ENCODE data around the gene NEU4.
"Not testable (repeated sequence)": the region's sequence is repeated elsewhere in the genome, so short reads cannot be mapped to it uniquely, and the experiment has no call there.

Gene NEU4

DNA sequence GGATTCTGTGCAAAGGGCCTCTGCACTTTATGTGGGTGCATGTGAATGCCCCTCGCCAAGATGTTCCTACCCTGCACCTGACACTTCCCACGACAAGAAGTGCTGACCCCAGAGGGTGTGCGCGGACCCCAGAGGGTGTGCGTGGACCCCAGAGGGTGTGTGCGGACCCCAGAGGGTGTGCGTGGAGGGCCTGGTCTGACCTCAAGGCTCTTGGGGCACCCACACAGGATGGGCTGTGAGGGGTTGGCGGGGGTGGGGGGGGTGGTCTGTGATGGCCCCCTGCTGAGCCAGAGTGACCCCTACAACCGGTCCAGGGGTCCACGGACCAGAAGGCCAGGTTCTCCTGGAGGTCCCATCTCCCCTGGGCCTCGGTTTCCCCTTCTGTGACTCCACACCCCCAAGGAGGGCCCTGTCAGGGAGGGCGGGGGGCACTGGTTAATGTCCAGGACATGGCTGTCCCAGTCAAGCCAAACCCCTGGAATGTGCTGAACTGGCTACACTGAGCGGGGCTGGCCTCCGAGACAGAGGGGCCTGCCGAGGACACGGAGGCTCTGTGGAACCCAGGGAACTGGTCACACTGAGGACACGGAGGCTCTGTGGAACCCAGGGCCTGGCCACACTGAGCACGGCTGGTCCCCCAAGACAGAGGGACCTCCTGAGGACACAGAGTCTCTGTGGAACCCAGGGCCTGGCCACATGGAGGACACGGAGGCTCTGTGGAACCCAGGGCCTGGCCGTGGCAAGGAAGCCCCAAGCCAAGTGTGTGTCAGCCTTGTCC is 3.1 kb downstream of the NEU4 start:
- Mint-ChIP-seq H3K9me3 (no peaks in the 10 kb centered on the region), H3K36me3 (ENCODE audit: low read depth) (no peaks in the 10 kb centered on the region), H3K4me3 (no peak overlapping the region), H3K27me3 (peaks cover 2% of the 10 kb centered on the region), H3K4me1 (ENCODE audit: low read depth) (peaks cover 1% of the 10 kb centered on the region), H3K27ac (no peak overlapping the region)
- intact Hi-C loops (cut with micrococcal nuclease): no loop called here

DNA sequence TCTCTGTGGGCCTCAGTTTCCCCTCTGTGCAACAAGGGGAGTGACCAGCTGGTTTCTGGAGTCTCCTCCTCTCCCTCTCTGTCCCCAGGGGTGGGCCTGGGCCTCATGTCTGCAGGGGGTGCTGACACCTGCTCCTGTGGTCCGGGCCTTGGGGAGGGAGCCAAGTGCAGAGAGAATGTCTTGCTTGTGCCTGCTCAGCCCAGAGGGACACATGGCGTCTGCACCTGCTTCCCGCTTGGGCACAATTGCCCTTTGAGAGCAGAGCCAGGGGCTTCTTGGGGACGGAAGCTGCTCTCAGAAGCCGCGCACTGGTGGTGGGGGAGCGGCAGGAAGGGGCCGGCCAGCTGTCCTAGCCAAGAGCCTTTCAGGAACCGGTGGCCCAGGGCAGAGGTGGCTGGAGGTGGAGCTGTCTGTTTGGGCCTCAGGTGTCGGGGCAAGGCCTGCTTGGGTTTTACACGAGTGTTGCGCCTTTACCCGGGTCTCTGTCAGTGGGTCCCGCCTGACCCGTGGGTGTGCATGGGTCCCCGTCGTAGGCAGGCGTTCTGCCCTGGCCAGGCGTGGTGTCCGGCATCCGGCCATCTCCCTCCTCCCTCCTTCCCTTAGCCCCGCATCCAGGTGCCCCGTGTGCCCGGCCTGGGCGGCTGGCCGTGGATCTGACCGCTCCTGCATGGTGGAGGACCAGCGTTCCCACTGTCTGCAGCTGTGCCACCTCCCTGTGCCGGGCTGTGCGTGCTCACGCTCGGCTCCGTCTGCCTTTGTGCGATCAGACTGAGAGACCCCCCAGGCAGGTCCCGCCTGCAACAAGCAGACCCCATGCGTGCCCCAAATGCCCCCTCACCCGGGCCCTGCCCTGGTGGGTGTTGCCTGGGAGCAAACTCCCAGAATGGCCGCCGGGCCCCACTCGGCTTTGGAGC is 4.0 kb downstream of the NEU4 start:
- H3K9me3 Mint-ChIP-seq: no peaks in the 10 kb centered on the region
- H3K36me3 Mint-ChIP-seq (ENCODE audit: low read depth): no peaks in the 10 kb centered on the region
- peaks cover 2% of the 10 kb centered on the region for H3K27me3 Mint-ChIP-seq
- H3K27ac Mint-ChIP-seq: no peak overlapping the region
- H3K4me1 Mint-ChIP-seq (ENCODE audit: low read depth): peaks cover 10% of the 10 kb centered on the region
- intact Hi-C loops (cut with micrococcal nuclease): no loop called here
- H3K4me3 Mint-ChIP-seq: no peak overlapping the region

DNA sequence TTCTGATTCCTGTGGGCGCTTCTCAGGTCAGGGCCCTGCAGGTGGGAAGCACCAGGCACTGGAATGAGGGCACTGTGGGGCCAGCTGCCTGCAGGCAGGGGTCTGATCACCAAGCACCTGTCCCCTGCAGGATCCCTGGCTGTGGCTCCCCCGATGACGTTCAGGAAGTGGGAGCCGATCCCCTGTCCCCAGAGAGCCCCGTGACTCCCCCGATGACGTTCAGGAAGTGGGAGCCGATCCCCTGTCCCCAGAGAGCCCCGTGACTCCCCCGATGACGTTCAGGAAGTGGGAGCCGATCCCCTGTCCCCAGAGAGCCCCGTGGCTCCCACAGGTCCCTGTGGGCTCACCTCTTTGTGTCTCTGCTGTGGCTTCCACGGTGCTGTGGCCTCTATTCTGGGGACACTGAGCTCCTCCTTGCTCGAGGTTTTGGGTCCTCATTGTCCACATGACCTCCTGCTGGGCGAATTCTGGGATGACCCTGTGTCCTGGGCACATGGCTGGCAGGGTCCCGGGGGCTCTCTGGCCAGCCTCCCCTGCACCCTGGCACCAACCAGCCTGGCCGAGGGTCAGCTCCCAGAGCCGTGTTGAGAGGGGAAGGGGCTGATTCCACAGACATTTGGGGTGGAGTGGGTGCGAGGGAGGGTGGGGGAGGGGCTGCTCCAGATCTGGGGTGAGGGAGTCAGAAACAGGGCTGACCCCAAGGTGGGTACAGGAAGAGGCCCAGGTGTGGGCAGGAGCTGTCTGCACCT is 4.8 kb downstream of the NEU4 start:
- Mint-ChIP-seq H3K27ac (no peak overlapping the region), H3K36me3 (ENCODE audit: low read depth) (no peaks in the 10 kb centered on the region), H3K4me3 (no peak overlapping the region), H3K27me3 (peaks cover 5% of the 10 kb centered on the region), H3K4me1 (ENCODE audit: low read depth) (peaks cover 12% of the 10 kb centered on the region), H3K9me3 (no peaks in the 10 kb centered on the region)
- intact Hi-C loops (cut with micrococcal nuclease): no loop called here

DNA sequence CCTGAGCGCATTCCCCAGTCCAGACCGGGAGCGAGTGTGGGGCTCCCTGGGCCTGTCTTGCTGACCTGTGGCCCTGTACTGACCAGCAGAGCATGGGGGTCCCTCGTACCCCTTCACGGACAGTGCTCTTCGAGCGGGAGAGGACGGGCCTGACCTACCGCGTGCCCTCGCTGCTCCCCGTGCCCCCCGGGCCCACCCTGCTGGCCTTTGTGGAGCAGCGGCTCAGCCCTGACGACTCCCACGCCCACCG is 5.3 kb downstream of the NEU4 start:
- no peaks in the 10 kb centered on the region for H3K9me3 Mint-ChIP-seq
- no peaks in the 10 kb centered on the region for H3K36me3 Mint-ChIP-seq (ENCODE audit: low read depth)
- no peak overlapping the region for H3K27ac Mint-ChIP-seq
- intact Hi-C loops (cut with micrococcal nuclease): no loop called here
- peaks cover 12% of the 10 kb centered on the region for H3K4me1 Mint-ChIP-seq (ENCODE audit: low read depth)
- H3K4me3 Mint-ChIP-seq: no peak overlapping the region
- H3K27me3 Mint-ChIP-seq: peaks cover 5% of the 10 kb centered on the region

DNA sequence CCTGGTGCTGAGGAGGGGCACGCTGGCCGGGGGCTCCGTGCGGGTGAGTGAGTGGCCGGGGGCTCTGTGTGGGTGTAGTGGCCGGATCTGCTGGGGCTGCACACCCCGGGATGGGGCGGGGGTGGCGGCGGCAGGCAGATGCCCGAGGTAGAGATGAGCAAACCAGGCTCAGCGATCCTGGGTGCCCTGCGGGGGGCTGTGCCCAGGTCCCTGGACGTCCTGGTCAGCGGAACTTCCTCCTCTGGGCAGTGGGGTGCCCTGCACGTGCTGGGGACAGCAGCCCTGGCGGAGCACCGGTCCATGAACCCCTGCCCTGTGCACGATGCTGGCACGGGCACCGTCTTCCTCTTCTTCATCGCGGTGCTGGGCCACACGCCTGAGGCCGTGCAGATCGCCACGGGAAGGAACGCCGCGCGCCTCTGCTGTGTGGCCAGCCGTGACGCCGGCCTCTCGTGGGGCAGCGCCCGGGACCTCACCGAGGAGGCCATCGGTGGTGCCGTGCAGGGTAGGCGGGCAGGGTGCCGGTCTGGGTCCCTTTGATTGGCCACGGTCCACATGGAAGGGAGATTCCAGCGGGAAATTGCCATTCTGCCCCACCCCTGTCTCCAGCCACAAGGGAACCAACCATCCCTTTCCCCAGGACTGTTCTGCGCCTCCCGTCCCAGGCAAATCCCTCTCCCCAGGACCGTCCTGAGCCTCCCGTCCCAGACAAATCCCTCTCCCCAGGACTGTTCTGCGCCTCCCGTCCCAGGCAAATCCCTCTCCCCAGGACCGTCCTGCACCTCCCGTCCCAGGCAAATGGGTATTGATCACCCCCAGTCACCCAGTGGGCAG is 5.9 kb downstream of the NEU4 start:
- intact Hi-C loops (cut with micrococcal nuclease): no loop called here
- Mint-ChIP-seq H3K27me3 (peaks cover 5% of the 10 kb centered on the region), H3K4me3 (no peak overlapping the region), H3K27ac (no peak overlapping the region), H3K4me1 (ENCODE audit: low read depth) (peaks cover 12% of the 10 kb centered on the region), H3K9me3 (no peaks in the 10 kb centered on the region), H3K36me3 (ENCODE audit: low read depth) (no peaks in the 10 kb centered on the region)

DNA sequence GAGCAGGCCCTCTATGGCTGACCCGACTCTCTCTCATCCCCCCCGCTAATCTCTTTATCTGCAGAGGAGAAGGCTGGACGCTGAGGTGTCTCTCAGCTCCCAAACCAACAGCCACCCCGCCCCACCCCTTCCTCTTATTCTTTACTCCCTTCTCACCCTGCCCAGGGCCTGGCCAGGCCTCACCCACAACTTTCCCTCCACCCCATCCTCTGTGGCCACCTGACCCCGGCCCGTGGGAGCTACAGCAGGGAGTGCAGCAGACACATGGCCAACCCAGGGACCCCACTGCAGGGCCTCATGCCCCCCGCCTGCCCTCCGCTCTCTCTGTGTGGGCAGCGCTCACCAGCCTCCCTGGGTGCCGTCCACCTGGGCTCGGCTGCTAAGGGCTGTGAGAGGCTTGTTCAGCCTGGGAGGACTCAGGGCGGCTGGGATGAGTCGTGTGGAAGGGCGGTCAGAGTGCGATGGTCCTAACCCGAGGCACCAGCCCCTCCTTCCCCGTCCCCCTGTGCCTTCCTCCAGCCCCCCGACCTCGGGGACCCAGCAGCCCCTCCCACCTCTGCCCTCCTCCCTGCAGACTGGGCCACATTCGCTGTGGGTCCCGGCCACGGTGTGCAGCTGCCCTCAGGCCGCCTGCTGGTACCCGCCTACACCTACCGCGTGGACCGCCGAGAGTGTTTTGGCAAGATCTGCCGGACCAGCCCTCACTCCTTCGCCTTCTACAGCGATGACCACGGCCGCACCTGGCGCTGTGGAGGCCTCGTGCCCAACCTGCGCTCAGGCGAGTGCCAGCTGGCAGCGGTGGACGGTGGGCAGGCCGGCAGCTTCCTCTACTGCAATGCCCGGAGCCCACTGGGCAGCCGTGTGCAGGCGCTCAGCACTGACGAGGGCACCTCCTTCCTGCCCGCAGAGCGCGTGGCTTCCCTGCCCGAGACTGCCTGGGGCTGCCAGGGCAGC is 6.8 kb downstream of the NEU4 start:
- Mint-ChIP-seq H3K27ac (no peak overlapping the region), H3K9me3 (no peaks in the 10 kb centered on the region), H3K27me3 (peaks cover 5% of the 10 kb centered on the region), H3K4me3 (no peak overlapping the region), H3K36me3 (ENCODE audit: low read depth) (no peaks in the 10 kb centered on the region), H3K4me1 (ENCODE audit: low read depth) (peaks cover 12% of the 10 kb centered on the region)
- intact Hi-C loops (cut with micrococcal nuclease): no loop called here

DNA sequence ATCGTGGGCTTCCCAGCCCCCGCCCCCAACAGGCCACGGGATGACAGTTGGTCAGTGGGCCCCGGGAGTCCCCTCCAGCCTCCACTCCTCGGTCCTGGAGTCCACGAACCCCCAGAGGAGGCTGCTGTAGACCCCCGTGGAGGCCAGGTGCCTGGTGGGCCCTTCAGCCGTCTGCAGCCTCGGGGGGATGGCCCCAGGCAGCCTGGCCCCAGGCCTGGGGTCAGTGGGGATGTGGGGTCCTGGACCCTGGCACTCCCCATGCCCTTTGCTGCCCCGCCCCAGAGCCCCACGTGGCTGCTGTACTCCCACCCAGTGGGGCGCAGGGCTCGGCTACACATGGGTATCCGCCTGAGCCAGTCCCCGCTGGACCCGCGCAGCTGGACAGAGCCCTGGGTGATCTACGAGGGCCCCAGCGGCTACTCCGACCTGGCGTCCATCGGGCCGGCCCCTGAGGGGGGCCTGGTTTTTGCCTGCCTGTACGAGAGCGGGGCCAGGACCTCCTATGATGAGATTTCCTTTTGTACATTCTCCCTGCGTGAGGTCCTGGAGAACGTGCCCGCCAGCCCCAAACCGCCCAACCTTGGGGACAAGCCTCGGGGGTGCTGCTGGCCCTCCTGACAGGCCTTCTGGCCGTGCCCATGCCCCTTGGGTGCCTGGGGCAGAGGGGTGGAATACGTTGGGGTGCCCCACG is 7.6 kb downstream of the NEU4 start:
- intact Hi-C loops (cut with micrococcal nuclease): no loop called here
- Mint-ChIP-seq H3K27me3 (peaks cover 5% of the 10 kb centered on the region), H3K4me3 (no peak overlapping the region), H3K27ac (no peak overlapping the region), H3K36me3 (ENCODE audit: low read depth) (no peaks in the 10 kb centered on the region), H3K4me1 (ENCODE audit: low read depth) (peaks cover 12% of the 10 kb centered on the region), H3K9me3 (no peaks in the 10 kb centered on the region)

DNA sequence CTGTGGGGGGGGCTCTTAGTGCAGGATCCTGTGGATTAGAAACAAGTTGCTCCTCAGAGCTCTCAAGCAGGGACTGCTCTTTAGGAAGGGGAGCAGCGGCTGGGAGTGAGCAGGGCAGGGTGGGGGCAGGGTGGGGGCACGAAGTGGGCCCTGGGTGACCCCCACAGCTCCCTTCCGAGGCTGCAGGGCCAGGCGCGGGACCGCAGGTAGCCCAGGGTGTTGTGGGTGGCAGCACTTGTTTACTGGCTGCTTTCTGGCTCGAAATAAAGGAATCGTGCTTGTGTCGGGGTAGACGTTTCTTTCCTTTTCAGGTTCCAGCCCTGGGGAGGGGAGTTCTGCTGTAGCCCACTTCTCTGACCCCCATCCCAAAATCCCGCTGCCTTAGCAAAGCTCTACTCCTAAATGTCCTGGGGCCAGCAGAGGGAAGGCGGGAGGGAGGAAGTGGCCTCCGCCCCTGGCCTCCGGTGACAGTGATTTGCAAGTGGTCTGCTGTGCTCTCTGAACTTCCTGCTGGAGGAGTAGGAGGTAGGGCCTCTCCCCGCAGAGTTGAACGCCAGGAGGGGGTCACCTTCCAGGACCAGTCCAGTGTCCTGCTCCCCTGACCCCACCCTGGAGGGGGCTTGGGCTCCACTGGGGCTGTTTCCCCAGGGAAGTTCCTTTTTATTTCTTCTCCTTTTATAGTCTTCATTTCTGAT is 8.3 kb downstream of the NEU4 start:
- Mint-ChIP-seq H3K27ac (no peak overlapping the region), H3K4me3 (peak overlapping the region; percentile 32)
- intact Hi-C loops (cut with micrococcal nuclease): no loop called here

DNA sequence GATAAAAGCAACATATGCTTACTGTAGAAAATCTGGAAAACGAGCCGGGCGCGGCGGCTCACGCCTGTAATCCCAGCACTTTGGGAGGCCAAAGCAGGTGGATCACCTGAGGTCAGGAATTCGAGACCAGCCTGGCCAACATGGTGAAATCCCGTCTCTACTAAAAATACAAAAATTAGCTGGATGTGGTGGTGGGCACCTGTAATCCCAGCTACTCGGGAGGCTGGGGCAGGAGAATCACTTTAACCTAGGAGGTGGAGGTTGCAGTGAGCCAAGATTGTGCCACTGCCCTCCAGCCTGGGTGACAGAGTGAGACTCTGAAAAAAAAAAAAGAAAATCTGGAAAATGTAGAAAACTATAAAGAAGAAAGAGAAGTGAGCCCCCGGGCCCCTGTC is 8.8 kb downstream of the NEU4 start:
- H3K4me3 Mint-ChIP-seq; H3K9me3 Mint-ChIP-seq; intact Hi-C loops (cut with micrococcal nuclease); H3K36me3 Mint-ChIP-seq (ENCODE audit: low read depth); H3K27ac Mint-ChIP-seq; H3K27me3 Mint-ChIP-seq: not testable (repeated sequence)
- peaks cover 12% of the 10 kb centered on the region for H3K4me1 Mint-ChIP-seq (ENCODE audit: low read depth)

More for the DNA sequence above, 8.3 kb downstream of the NEU4 start:
- Mint-ChIP-seq H3K4me1 (ENCODE audit: low read depth) (peaks cover 12% of the 10 kb centered on the region), H3K9me3 (no peaks in the 10 kb centered on the region), H3K36me3 (ENCODE audit: low read depth) (no peaks in the 10 kb centered on the region), H3K27me3 (peaks cover 5% of the 10 kb centered on the region)

DNA sequence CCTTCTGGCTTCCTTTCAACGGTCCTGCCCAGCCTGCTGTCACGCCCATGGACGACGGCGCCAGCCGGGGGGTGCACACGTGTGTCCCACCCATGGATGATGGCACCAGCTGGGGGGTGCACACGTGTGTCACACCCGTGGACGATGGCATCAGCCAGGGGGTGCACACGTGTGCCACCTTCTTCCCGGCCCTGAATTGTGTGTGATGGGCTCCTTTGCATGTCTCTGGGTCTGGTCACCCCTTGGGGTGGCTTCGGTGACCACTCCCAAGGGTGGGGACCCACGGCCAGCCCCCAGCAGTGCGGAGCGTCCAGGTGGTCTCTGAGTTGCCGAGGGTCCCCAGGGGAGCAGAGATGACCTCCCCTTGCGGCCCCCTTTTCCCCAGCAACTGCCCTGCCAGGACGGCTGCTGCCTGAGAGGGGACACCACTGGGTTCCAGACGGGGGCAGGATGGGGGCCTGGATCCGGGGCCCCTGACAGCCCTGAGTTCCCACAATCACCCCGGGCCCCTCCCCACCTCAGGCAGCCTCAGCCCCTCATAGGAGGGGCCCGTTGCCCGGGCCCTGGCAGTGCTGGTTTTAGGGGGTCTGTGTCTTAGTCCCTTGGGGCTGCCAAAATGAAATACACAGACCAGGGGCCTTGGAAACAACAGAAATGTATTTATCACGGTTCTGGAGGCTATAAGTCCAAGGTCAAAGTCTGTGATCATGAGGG is 9.4 kb downstream of the NEU4 start:
- no peak overlapping the region for H3K27ac Mint-ChIP-seq
- peaks cover 12% of the 10 kb centered on the region for H3K4me1 Mint-ChIP-seq (ENCODE audit: low read depth)
- H3K4me3 Mint-ChIP-seq: no peak overlapping the region
- peaks cover 3% of the 10 kb centered on the region for H3K9me3 Mint-ChIP-seq
- H3K36me3 Mint-ChIP-seq (ENCODE audit: low read depth): no peaks in the 10 kb centered on the region
- H3K27me3 Mint-ChIP-seq: peaks cover 9% of the 10 kb centered on the region
- intact Hi-C loops (cut with micrococcal nuclease): no loop called here

DNA sequence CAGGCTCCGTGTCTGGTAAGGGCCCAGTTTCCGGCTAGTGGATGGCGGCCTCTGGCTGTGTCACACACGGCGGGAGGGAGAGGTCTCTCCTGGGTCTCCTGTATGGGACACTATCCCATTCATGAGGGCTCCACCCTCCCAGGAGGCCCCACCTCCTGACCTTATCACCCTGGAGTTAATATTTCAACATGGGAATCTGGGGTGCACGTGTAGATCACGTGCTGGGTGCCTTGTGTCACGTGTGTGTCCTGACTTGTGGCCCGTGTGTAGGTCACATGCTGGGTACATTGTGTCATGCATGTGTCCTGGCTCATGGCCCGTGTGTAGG is 9.9 kb downstream of the NEU4 start:
- H3K4me3 Mint-ChIP-seq: no peak overlapping the region
- peaks cover 12% of the 10 kb centered on the region for H3K4me1 Mint-ChIP-seq (ENCODE audit: low read depth)
- intact Hi-C loops (cut with micrococcal nuclease): no loop called here
- H3K36me3 Mint-ChIP-seq (ENCODE audit: low read depth): no peaks in the 10 kb centered on the region
- H3K27ac Mint-ChIP-seq: no peak overlapping the region
- peaks cover 9% of the 10 kb centered on the region for H3K9me3 Mint-ChIP-seq
- peaks cover 9% of the 10 kb centered on the region for H3K27me3 Mint-ChIP-seq

Measured in dendritic cell treated with granulocyte-macrophage colony-stimulating factor and Interleukin-4, amounts not matched to agents 40 ng/mL and 50 ng/mL, for 4 days (primary cell).